Measurements from ENCODE around the gene POC1B.
"Not testable (repeated sequence)": the region's sequence is repeated elsewhere in the genome, so short reads cannot be mapped to it uniquely, and the experiment has no call there.

POC1B gene

DNA sequence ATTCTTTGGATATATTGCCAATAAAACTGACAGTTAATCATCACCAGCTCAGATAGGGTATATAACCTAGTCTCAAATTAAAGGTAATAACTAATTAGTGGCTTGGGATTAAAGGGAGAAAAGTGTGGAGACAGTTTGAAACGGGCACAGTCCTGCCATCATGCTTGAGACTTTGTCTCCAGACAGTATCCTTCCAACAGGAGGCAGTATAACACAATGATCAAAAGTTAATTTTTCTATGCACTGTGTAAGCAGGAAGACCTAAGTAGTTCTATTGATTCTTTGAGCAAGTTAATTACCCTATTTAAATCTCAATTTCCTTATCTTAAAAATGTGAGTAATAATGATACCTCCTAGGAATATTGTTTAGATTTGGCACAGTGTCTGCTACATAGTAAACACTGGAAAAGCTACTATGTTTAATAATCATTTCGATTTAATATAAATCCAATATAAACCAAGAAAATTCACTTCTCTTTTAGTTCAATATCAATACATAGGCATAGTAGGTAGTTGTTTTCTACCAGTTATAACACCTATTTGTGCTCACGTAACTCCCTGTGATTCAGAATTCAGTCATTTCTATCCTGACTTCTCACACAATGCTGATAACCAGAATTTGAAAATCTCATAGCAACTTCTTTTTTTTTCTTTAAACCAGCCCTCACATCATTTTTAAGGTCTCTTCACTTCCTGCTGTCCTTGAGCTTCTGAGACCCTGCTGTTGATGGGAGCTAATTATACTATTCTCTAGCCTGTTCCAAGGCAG is 54.9 kb downstream of the POC1B start:
- no peak overlapping the region for H3K4me3 Mint-ChIP-seq
- H3K36me3 Mint-ChIP-seq (ENCODE audit: low read depth), result peaks cover 15% of the 10 kb centered on the region
- peak overlapping the region; percentile 46 for H3K27ac Mint-ChIP-seq
- H3K27me3 Mint-ChIP-seq (ENCODE audit: low read depth), result no peaks in the 10 kb centered on the region
- H3K4me1 Mint-ChIP-seq (ENCODE audit: low read depth), result peaks cover 57% of the 10 kb centered on the region
- H3K9me3 Mint-ChIP-seq, result no peaks in the 10 kb centered on the region

DNA sequence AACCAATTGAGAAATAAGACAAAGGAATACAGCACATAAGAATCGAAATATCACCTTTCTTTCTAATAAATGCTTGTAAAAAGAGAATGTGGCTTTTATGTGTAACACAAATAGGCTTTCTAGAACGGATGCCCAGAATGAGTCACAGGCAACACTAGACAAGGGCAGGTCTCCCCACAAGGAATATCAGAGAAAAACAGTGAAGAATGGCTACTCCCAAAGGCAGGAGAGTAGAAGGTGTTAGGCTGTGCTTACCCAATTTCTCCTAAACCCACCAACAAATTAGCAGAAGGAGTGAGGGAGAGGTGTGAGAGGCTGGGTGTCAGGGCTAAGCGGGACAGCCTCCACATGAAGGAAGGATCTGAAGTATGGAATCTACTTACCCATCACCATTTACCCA is 56.5 kb downstream of the POC1B start:
- Mint-ChIP-seq H3K9me3 (no peaks in the 10 kb centered on the region), H3K36me3 (ENCODE audit: low read depth) (peaks cover 15% of the 10 kb centered on the region), H3K4me3 (peak overlapping the region; percentile 68), H3K27me3 (ENCODE audit: low read depth) (no peaks in the 10 kb centered on the region), H3K4me1 (ENCODE audit: low read depth) (peaks cover 55% of the 10 kb centered on the region), H3K27ac (peak overlapping the region; percentile 92)

DNA sequence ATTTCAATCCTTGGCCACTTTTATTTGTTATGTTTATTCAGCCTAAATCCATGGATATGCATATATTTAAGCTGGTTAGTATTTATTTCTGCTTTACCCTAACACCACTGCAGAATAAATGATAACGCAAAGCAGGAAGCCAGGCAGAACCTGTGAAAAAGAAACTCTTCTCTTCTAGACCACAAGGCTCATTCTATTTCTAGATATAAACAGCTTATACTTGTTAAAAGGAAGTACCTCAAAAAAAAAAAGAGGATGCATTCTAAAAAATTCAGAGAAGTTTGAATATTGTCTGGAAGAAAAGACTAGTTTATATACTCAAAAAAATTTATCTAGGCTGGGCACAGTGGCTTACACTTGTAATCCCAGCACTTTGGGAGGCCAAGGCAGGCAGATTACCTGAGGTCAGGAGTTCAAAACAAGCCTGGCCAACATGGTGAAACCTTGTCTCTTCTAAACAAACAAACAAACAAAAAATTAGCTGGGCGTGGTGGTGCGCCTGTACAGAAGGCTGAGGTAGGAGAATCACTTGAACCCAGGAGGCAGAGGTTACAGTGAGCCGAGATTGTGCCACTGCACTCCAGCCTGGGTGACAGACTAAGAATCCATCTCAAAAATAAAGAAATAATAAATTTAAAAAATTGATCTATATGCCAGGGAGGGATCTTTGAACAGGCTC is 57.1 kb downstream of the POC1B start:
- Mint-ChIP-seq H3K27ac (peak overlapping the region; percentile 92), H3K4me1 (ENCODE audit: low read depth) (peaks cover 54% of the 10 kb centered on the region), H3K36me3 (ENCODE audit: low read depth) (peaks cover 15% of the 10 kb centered on the region), H3K4me3 (peak overlapping the region; percentile 68), H3K9me3 (no peaks in the 10 kb centered on the region), H3K27me3 (ENCODE audit: low read depth) (no peaks in the 10 kb centered on the region)

DNA sequence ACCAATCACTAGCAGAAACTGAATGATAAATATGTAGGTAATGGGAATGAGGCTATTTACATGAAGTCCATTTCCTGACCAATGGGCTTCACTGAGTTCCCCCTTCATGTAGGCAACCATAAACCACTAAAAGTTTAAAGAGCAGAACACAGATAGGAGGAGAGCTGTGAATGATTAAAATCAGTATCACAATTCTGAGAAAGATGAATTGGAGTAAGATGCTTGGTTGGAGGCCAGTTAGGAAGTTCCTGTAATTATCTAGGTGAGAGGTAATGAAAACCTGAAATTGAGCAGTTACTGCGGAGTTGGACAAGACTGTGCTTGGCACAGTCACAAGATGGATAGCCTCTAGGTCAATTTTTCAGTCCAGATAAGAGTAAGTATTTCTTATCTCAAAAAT is 57.8 kb downstream of the POC1B start:
- Mint-ChIP-seq H3K27ac (peak overlapping the region; percentile 75), H3K4me1 (ENCODE audit: low read depth) (peaks cover 52% of the 10 kb centered on the region), H3K4me3 (peak overlapping the region; percentile 76), H3K9me3 (no peaks in the 10 kb centered on the region), H3K27me3 (ENCODE audit: low read depth) (no peaks in the 10 kb centered on the region), H3K36me3 (ENCODE audit: low read depth) (peaks cover 17% of the 10 kb centered on the region)

DNA sequence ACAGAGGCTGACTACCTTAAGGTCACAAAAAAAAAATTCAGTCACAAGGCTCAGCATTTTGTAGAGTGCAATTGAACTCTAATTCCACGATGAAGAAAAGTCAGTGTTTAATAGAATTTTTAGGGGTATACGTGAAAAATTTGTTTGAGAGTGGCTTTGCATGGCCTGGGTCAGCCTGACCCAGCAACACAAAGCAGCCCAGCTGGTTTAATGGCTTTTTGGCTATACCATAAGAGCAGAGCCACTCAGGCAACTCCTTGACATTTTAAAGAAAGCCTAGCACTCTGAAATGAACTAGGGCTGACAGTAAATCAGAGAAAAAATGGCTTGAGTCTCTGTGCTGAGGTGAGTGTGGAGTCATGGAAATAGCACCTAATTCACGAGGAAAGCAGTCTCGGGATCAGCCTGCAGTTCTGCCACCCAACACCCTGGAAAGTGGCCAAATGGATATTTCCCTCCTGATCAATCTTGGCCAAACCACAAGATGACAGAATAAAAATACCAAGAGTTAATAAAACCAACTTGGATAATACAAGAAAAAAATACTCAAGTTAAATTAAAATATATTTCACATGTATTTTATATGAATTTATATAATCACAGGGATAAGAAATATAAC is 60.8 kb downstream of the POC1B start:
- H3K9me3 Mint-ChIP-seq, result no peaks in the 10 kb centered on the region
- peaks cover 15% of the 10 kb centered on the region for H3K36me3 Mint-ChIP-seq (ENCODE audit: low read depth)
- no peaks in the 10 kb centered on the region for H3K27me3 Mint-ChIP-seq (ENCODE audit: low read depth)
- no peak overlapping the region for H3K4me3 Mint-ChIP-seq
- no peak overlapping the region for H3K27ac Mint-ChIP-seq
- peaks cover 48% of the 10 kb centered on the region for H3K4me1 Mint-ChIP-seq (ENCODE audit: low read depth)

DNA sequence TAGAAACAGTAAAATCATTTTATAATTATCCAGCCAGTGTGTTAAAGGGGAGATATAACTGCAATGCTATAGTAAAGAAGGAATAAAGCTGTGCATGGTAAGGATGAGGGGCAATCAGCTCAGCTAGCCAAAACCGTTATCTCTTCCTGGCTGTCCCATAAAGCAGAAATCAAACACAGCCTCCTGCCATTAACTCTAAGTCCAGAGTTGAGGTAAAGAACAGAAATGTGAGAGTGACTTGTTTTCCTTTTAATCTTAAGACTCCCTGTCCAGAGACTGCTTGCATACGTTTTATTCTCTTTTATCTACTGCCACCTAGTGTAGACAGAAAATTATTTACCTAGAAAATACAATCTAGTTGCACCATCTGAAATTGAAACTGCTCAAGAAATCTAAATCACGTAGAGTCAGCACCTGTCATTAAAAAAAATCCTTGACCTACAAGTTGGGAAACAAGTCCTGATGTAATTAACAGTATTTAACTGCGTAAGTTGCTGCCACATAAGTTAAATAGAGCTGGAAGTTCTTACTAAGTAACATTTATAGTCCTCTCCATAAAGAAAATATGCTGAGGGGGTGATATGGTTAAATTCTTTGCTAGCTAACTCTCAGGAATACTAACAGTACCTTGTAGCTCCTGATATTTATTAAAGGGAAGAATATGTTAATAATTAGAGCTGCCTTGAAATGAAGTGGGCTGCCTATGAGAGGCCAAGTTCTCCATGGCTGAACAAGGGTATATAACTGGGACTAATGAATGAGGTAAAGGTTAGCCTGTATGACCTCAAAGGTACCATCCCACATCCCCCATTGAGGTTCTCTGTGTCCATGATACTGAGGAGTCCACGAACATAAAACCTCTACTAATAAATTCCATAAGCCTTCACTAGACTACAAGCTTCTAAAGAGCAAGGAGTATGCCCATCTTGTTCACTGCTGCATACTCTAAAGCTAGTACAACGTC is 63.9 kb downstream of the POC1B start:
- Mint-ChIP-seq H3K4me3 (peak overlapping the region; percentile 60), H3K27me3 (ENCODE audit: low read depth) (no peaks in the 10 kb centered on the region), H3K36me3 (ENCODE audit: low read depth) (peaks cover 23% of the 10 kb centered on the region), H3K27ac (peak overlapping the region; percentile 64), H3K4me1 (ENCODE audit: low read depth) (peaks cover 33% of the 10 kb centered on the region), H3K9me3 (no peaks in the 10 kb centered on the region)

DNA sequence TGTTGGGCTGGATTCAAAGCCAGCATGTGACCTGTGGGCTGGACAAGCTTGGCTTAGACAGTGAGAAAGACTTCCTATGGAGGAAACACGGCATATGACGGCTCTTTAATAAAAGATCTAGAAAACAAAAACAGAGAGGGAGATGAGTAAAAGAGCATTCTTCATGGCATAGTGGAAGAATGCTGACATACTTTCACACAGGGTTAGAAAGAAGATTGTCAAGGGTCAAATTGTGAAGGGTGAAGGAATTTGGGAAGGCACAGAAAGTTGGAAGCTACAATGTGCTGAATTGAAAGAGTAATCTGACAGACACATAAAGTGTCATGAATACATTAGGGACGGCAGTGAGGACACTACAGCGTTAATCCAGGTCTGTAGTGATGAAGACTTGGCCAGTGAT is 64.7 kb downstream of the POC1B start:
- H3K36me3 Mint-ChIP-seq (ENCODE audit: low read depth), result peaks cover 18% of the 10 kb centered on the region
- H3K4me1 Mint-ChIP-seq (ENCODE audit: low read depth), result peaks cover 28% of the 10 kb centered on the region
- H3K4me3 Mint-ChIP-seq, result no peak overlapping the region
- H3K27me3 Mint-ChIP-seq (ENCODE audit: low read depth), result no peaks in the 10 kb centered on the region
- H3K27ac Mint-ChIP-seq, result no peak overlapping the region
- no peaks in the 10 kb centered on the region for H3K9me3 Mint-ChIP-seq

DNA sequence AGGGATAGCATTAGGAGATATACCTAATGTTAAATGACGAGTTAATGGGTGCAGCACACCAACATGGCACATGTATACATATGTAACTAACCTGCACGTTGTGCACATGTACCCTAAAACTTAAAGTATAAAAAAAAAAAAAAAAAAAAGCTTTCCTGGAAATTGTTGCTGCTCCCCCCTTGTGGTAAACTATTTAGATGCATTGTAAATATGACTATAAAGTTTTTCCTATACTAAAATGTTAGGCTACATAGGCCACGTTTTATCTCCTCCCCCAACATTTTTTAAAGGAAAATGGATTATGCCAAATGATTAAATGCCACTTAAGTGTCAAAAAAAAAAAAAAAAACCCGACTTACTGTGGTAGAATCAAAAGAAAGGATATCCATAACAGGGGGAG is 66.6 kb downstream of the POC1B start:
- H3K4me3 Mint-ChIP-seq; H3K27me3 Mint-ChIP-seq (ENCODE audit: low read depth); H3K9me3 Mint-ChIP-seq; H3K27ac Mint-ChIP-seq: not testable (repeated sequence)
- Mint-ChIP-seq H3K36me3 (ENCODE audit: low read depth) (peaks cover 23% of the 10 kb centered on the region), H3K4me1 (ENCODE audit: low read depth) (peaks cover 28% of the 10 kb centered on the region)

DNA sequence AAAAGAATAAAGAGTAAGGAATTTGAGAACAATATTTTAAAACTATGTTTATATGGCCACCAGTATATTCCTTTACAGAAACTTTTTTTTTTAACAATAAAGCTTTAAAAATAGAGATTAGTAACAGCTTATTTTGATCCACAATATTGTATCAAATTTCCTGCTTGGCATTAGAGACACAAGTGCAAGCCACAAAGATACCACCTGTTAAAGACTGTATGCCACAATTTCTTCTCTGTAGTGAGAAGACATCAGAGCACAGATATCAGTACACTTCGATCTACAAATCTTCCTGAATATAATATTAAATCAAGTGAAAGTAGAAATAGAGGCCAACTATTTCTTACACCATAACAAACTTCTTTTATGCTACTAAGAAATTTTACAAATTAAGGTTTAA is 69.3 kb downstream of the POC1B start:
- no peaks in the 10 kb centered on the region for H3K9me3 Mint-ChIP-seq
- H3K4me3 Mint-ChIP-seq, result no peak overlapping the region
- H3K4me1 Mint-ChIP-seq (ENCODE audit: low read depth), result peaks cover 27% of the 10 kb centered on the region
- H3K27ac Mint-ChIP-seq, result no peak overlapping the region
- peaks cover 23% of the 10 kb centered on the region for H3K36me3 Mint-ChIP-seq (ENCODE audit: low read depth)
- H3K27me3 Mint-ChIP-seq (ENCODE audit: low read depth), result no peaks in the 10 kb centered on the region

DNA sequence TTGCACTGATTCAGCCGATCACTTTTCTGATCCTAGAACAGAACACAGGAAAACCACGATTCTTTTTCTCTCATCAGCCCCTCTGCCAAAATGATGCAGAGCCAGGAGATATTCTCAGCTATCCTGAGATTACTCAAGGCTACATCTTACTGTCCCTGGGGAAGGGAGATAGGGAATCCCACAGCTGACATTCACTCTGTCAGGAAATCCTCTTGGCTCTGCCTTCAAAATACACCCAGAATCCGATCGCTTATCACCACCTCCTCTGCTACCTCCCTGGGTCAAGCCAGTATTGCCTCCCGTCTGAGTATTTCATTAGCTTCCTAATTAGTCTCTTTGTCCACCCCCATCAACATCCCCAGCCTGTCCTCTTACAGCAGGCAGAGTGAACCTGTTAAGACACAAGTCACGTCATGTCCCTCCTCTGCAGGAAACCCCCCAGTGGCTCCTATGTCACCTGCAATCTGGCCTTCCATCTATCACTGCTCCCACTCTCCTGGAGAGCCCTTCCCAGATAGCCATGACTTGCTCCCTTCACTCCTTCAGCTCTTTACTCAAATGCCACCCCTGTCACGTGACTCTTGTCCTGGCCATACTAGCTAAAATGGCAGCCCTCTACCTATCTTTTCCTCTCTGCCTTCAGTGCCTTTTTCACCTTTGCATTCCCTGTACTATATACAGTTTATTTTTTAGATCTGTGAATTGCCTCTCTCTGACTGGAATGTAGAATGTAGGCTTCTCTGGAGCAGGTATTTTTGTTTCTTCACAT is 71.6 kb downstream of the POC1B start:
- H3K4me3 Mint-ChIP-seq, result no peak overlapping the region
- H3K4me1 Mint-ChIP-seq (ENCODE audit: low read depth), result peaks cover 20% of the 10 kb centered on the region
- H3K27ac Mint-ChIP-seq, result peak overlapping the region; percentile 12
- H3K27me3 Mint-ChIP-seq (ENCODE audit: low read depth), result no peaks in the 10 kb centered on the region
- H3K9me3 Mint-ChIP-seq, result no peaks in the 10 kb centered on the region
- H3K36me3 Mint-ChIP-seq (ENCODE audit: low read depth), result peaks cover 17% of the 10 kb centered on the region

DNA sequence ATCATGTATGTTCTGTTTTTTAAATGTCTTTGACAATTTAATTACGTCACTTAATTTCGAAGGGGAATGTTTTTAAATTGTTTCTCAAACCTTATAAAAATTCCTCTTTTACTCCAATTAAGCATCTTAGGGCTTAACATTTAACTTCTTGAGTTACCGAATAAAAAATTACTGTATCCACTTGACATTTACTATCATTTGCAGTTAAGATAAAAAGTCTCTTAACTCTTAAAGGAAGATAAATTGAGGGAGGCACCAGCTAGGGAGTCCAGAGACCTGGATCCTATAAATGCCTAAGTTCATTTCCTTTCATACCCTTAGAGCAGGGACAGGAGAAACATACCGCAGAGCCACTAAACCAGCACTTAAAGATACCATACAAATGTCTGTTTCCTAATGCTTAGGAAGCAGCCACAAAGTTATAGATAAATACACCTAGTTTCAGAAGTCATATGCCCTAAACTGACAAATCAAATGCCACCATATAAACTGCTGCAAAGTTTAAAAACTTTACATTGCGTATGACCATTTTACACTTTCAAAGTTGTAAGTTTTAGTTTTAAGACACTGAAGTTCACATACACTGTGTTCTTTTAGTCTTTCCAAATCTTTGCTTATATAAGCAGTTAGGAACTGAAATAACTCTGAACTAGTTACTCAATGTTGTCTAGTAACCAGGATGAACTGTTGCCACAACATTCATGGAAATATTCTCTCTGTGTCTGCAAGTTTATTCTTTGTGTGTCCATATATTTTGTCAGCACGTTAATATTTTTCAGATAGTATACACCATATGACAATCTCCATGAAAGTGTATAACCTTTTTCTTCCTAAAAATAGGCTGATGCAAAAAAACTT is 72.5 kb downstream of the POC1B start:
- Mint-ChIP-seq H3K36me3 (ENCODE audit: low read depth) (peaks cover 16% of the 10 kb centered on the region), H3K4me1 (ENCODE audit: low read depth) (peaks cover 18% of the 10 kb centered on the region), H3K9me3 (no peaks in the 10 kb centered on the region), H3K27me3 (ENCODE audit: low read depth) (no peaks in the 10 kb centered on the region), H3K27ac (no peak overlapping the region), H3K4me3 (no peak overlapping the region)

DNA sequence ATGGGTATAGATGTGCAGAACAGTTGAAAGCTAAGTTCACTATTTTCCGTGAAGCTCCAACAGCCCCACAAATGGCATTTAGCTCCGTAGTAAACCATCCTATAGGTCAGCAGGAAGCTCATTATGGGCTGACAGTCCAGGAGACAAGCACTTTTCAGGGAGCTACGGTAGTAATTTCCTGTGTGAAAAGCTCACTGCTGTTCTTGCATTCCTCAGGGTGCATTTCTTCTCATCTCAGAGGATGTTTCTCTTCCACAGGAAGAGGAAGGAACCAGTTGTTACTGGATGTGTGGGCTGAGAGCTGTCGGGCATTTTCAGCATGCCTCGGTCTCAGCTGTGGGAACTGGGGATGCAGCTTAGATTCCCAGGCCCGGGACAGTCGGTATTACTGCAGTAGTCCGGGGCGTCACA is 74.0 kb downstream of the POC1B start:
- Mint-ChIP-seq H3K4me3 (no peak overlapping the region), H3K36me3 (ENCODE audit: low read depth) (peaks cover 16% of the 10 kb centered on the region), H3K27ac (no peak overlapping the region), H3K27me3 (ENCODE audit: low read depth) (no peaks in the 10 kb centered on the region), H3K4me1 (ENCODE audit: low read depth) (peaks cover 15% of the 10 kb centered on the region), H3K9me3 (no peaks in the 10 kb centered on the region)

DNA sequence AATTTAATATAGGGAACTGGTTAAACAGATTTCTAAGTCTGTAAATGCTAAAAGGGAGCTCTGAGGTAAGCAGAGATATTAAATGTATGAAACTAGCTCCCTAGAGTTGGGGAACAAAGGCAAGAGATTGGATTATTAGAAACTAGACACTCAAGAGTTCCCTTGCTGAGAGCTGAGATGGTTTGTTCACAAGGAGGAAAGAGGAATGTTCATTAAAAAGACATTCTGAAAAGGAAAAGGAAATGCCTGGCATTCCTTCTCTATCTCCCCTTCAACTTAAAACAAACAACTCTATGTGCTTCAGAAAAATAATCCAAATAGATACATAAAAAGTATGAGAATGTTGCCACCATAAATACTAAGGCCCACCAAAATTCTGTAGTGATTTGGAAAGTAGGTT is 74.9 kb downstream of the POC1B start:
- Mint-ChIP-seq H3K27me3 (ENCODE audit: low read depth) (no peaks in the 10 kb centered on the region), H3K9me3 (no peaks in the 10 kb centered on the region), H3K27ac (no peak overlapping the region), H3K36me3 (ENCODE audit: low read depth) (peaks cover 22% of the 10 kb centered on the region), H3K4me3 (no peak overlapping the region), H3K4me1 (ENCODE audit: low read depth) (peaks cover 13% of the 10 kb centered on the region)

Data from T-helper 1 cell treated with Interleukin-12 subunit alpha and Interleukin-12 subunit beta and Interleukin-4 antibody, amounts not matched to agents 30 μg/mL and 1 μg/mL, for 36 hours (primary cell).